K562 (cell line): ENCODE data around the gene CUTA. TPM values are rescaled to one million over a fixed set of nuclear protein-coding genes. Genes with fewer than 3 reads are reported as not detected.
A peak's percentile ranks its signal among the peaks of the same experiment; 100 is the strongest.

Experiments
- ATAC-seq: fragments of 200-7000 bp; cut with Tn5 transposase; 3 replicates; pipeline ENCODE4 v1.9.1; 2020; ENCODE audit warnings: moderate library complexity
- BruUV-seq: library from RNA; stranded (reverse); fragments of 400-500 nt; replicated peaks from 2 replicates; lab custom pipeline; 2021; lab: Mats Ljungman, UMichigan
- CTCF ChIA-PET: fragments of 300-600 bp; formaldehyde crosslinking; extraction: SDS; loops from one replicate; lab custom pipeline; 2021; ENCODE audit warnings: low intra/inter-chr PET ratio; lab: Yijun Ruan, JAX
- POLR2A ChIA-PET: fragments of 300-600, 350-650 bp; sonication (Branson Sonifier 250); formaldehyde crosslinking; extraction: SDS; loops from one replicate; lab custom pipeline; 2021; ENCODE audit warnings: antibody characterized with exemption, inconsistent platforms; lab: Yijun Ruan, JAX
- DNase-seq, 4 experiments: peaks; one replicate each; pipeline versions ENCODE4 v3.0.0 to v3.0.0-alpha.2; 2011 to 2018; ENCODE audit warnings: low spot score in 3 of 4, mixed read lengths in 3 of 4; ENCODE audit errors: extremely low read depth in 1 of 4
- FAIRE-seq: peaks from 2 replicates; lab custom pipeline; 2011; peaks lifted over from hg19 to GRCh38; lab: Jason Lieb, UNC
- H2AFZ ChIP-seq: 2 replicates; pipeline ENCODE4 v1.6.0; 2011; ENCODE audit warnings: low read depth, low read length, control low read depth, inconsistent platforms
- H3K27ac ChIP-seq: fragments of 200-600 bp; 3 replicates; pipeline ENCODE4 v1.8.0; 2011; ENCODE audit warnings: low read depth, mild to moderate bottlenecking, control low read depth, inconsistent platforms, low read length, moderate library complexity, mixed read lengths; ENCODE audit errors: extremely low read depth
- H3K27me3 ChIP-seq, 2 experiments: fragments of 300-600 bp in 1 of 2; 2 replicates in 1 of 2; 3 replicates in 1 of 2; pipeline versions ENCODE4 v1.6.0 to v1.8.0; 2011; ENCODE audit warnings: inconsistent platforms in 2 of 2, low read length in 2 of 2, mild to moderate bottlenecking in 1 of 2, mixed read lengths in 1 of 2, moderate library complexity in 1 of 2; ENCODE audit not compliant: control insufficient read depth in 2 of 2, insufficient read depth in 2 of 2
- H3K36me3 ChIP-seq: fragments of 300-600 bp; 3 replicates; pipeline ENCODE4 v1.8.0; 2011; ENCODE audit warnings: mild to moderate bottlenecking, low read length, inconsistent platforms; ENCODE audit not compliant: control insufficient read depth, insufficient read depth
- H3K4me1 ChIP-seq, 2 experiments: fragments of 200-600 bp in 1 of 2; replicated peaks in 1 of 2; 2 replicates in 1 of 2; 3 replicates in 1 of 2; pipeline versions ENCODE4 v1.5.1 to v1.8.0; 2011; ENCODE audit warnings: inconsistent platforms in 2 of 2, low read length in 2 of 2, mild to moderate bottlenecking in 1 of 2, mixed read lengths in 1 of 2, moderate library complexity in 1 of 2; ENCODE audit not compliant: control insufficient read depth in 2 of 2, insufficient read depth in 2 of 2
- H3K4me2 ChIP-seq: 2 replicates; pipeline ENCODE4 v1.6.1; 2011; ENCODE audit warnings: low read length, control low read depth, inconsistent platforms, mixed read lengths; ENCODE audit not compliant: insufficient read depth
- H3K4me3 ChIP-seq: fragments of 200-600 bp; sonication (generic), shearing (Covaris generic); 2 replicates; pipeline ENCODE4 v1.5.1; 2016; ENCODE audit warnings: control low read depth, inconsistent platforms
- H3K79me2 ChIP-seq: fragments of 200-600 bp; 3 replicates; pipeline ENCODE4 v1.8.0; 2011; ENCODE audit warnings: low read length, inconsistent platforms; ENCODE audit not compliant: control insufficient read depth, insufficient read depth
- H3K9ac ChIP-seq, 2 experiments: 2 replicates each; pipeline versions ENCODE4 v1.6.0 to v1.6.1; 2011; ENCODE audit warnings: low read depth in 2 of 2, low read length in 2 of 2, control low read depth in 1 of 2, inconsistent platforms in 1 of 2, mild to moderate bottlenecking in 1 of 2, mixed read lengths in 1 of 2; ENCODE audit not compliant: insufficient read depth in 1 of 2
- H3K9me1 ChIP-seq: one replicate; pipeline ENCODE4 v1.6.0; 2011; ENCODE audit warnings: inconsistent platforms, mild to moderate bottlenecking, low read length, moderate library complexity; ENCODE audit not compliant: control insufficient read depth, insufficient read depth
- H3K9me3 ChIP-seq: replicated peaks from 2 replicates; pipeline ENCODE4 v1.5.1; 2011; ENCODE audit warnings: low read depth, low read length, inconsistent platforms; ENCODE audit not compliant: control insufficient read depth, insufficient read depth
- H4K20me1 ChIP-seq: replicated peaks from 2 replicates; pipeline ENCODE4 v1.6.1; 2011; ENCODE audit warnings: low read length, inconsistent platforms, mixed read lengths; ENCODE audit not compliant: control insufficient read depth, insufficient read depth
- COPS2 ChIP-seq: fragments of 450-650 bp; conservative IDR thresholded peaks from 2 replicates; pipeline ENCODE4 v1.6.1; 2016; ENCODE audit warnings: mild to moderate bottlenecking, moderate library complexity
- KHSRP ChIP-seq: fragments of 450-650 bp; IDR thresholded peaks from 2 replicates; pipeline ENCODE4 v1.6.1; 2017
- WGBS: fragments of 100-300 bp; shearing (Covaris generic); methylation state at CpG from one replicate; pipeline ENCODE4 v1.1.6; 2016; ENCODE audit warnings: low coverage, mixed read lengths; ENCODE audit not compliant: insufficient coverage; ENCODE audit errors: missing lambda C conversion rate; 5-methylcytosine and 5-hydroxymethylcytosine counted together
- in situ Hi-C: fragments of 300-500 bp; cut with MboI; formaldehyde crosslinking; loops from 4 replicates; pipeline ENCODE4 v1.15.0; 2018; ENCODE audit warnings: inconsistent platforms, mixed read lengths
- intact Hi-C: fragments of 100-400 bp; cut with micrococcal nuclease; formaldehyde crosslinking; loops from 2 replicates; pipeline ENCODE4 v1.14.2; 2022
- polyA plus RNA-seq, 8 experiments: library from polyadenylated mRNA; depleted of rRNA in 4 of 8; stranded (reverse) in 5 of 8; unstranded in 3 of 8; fragments of >200 nt; fragmentation: Nextera tagmentation in 2 of 8; fragmentation: Illumina TruSeq in 1 of 8; extraction: Ambion mirVana in 2 of 8; extraction: Trizol in 1 of 8; gene quantifications; 2 replicates each; pipeline versions ENCODE4 v1.2.1 to v1.2.3, GENCODE V29; 2011 to 2014; ENCODE audit warnings: inconsistent platforms in 1 of 8, missing spikeins in 1 of 8
- total RNA-seq, 7 experiments: library from RNA; depleted of rRNA in 6 of 7; stranded (reverse); fragments of >200 nt in 6 of 7; fragmentation: Illumina TruSeq in 2 of 7; extraction: Trizol in 2 of 7; gene quantifications; 2 replicates each; pipeline versions ENCODE4 v1.2.1 to v1.2.3, GENCODE V29; 2011 to 2021; ENCODE audit warnings: low replicate concordance in 1 of 7
- TF ChIP-seq, protein P1 (sequence below): fragments of 450-650 bp; formaldehyde crosslinking; IDR thresholded peaks from 2 replicates; pipeline ENCODE4 v1.4.0; 2022; ENCODE audit warnings: missing genetic modification characterization
- TF ChIP-seq, protein P2 (sequence below): fragments of 250-450 bp; sonication (Bioruptor Pico); IDR thresholded peaks from 2 replicates; pipeline ENCODE4 v1.9.0; 2021; ENCODE audit warnings: mild to moderate bottlenecking

Gene CUTA
- total and polyA plus RNA-seq, 9 of the 15 experiments (the other 6 are each of a cell fraction or from before 2014, with no cell fraction given): 166 to 682 (median 310) TPM

GRCh38 chr6:33451606-33452005 lies 33.7 kb upstream of the CUTA start:
- DNase-seq (no peak), FAIRE-seq (no peak), ATAC-seq (no peak)
- TF ChIP-seq, protein P1, sequence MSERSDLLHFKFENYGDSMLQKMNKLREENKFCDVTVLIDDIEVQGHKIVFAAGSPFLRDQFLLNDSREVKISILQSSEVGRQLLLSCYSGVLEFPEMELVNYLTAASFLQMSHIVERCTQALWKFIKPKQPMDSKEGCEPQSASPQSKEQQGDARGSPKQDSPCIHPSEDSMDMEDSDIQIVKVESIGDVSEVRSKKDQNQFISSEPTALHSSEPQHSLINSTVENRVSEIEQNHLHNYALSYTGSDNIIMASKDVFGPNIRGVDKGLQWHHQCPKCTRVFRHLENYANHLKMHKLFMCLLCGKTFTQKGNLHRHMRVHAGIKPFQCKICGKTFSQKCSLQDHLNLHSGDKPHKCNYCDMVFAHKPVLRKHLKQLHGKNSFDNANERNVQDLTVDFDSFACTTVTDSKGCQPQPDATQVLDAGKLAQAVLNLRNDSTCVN: no peak
- no peak for TF ChIP-seq KHSRP
- TF ChIP-seq, protein P2, sequence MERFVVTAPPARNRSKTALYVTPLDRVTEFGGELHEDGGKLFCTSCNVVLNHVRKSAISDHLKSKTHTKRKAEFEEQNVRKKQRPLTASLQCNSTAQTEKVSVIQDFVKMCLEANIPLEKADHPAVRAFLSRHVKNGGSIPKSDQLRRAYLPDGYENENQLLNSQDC: no peak
- TF ChIP-seq COPS2: no peak
- Histone ChIP-seq H3K79me2 (peaks cover 35% of the 10 kb centered on the region), H3K27ac (no peak overlapping the region), H2AFZ (no peak overlapping the region), H3K4me3 (no peak overlapping the region), H3K27me3 (no peaks in the 10 kb centered on the region), H3K9me3 (no peaks in the 10 kb centered on the region), H3K9ac (peak overlapping the region in 1 of 2 experiments; percentile 38; a peak in 1 of 4 replicates), H3K9me1 (no peaks in the 10 kb centered on the region), H4K20me1 (no peaks in the 10 kb centered on the region), H3K4me2 (no peak overlapping the region), H3K36me3 (peaks cover 53% of the 10 kb centered on the region; the same call in 2 of the 3 replicates), H3K4me1 (peaks cover 6 to 20% of the 10 kb centered on the region in 2 experiments; a peak in 4 of 5 replicates)
- WGBS: 94% methylated on average over 5 of the region's 15 CpGs
- intact Hi-C loops: no loop called here
- CTCF ChIA-PET: no interaction called here
- no TSS peak for BruUV-seq
- POLR2A ChIA-PET: interaction anchor here (4.0 kb wide), 1 partner anchor 11 kb away, joined by 30 read pairs; no protein-coding TSS in a partner anchor
- in situ Hi-C loops: no loop called here
